Stimulated activated CD4-positive, alpha-beta T cell treated with anti-CD3 and anti-CD28 coated beads, Interleukin-2, amount 100 ng/mL, for 4 hours (primary cell): ENCODE results near the gene UTP4.

Source experiments
- DNase-seq: peaks from one replicate; pipeline ENCODE4 v3.0.0-alpha.2; 2020; ENCODE audit warnings: low read depth

UTP4 gene

GRCh38 chr16:69132424-69133252 is at the start of gene UTP4, which contains the start of gene CHTF8:
UTP4 (plus strand) TSS chr16:69132649; CDS start chr16:69133460, 811 bp downstream.
CHTF8 (minus strand) TSS chr16:69132588; CDS start chr16:69121458, 11,130 bp downstream.
- peak; percentile 86 for DNase-seq

DNA sequence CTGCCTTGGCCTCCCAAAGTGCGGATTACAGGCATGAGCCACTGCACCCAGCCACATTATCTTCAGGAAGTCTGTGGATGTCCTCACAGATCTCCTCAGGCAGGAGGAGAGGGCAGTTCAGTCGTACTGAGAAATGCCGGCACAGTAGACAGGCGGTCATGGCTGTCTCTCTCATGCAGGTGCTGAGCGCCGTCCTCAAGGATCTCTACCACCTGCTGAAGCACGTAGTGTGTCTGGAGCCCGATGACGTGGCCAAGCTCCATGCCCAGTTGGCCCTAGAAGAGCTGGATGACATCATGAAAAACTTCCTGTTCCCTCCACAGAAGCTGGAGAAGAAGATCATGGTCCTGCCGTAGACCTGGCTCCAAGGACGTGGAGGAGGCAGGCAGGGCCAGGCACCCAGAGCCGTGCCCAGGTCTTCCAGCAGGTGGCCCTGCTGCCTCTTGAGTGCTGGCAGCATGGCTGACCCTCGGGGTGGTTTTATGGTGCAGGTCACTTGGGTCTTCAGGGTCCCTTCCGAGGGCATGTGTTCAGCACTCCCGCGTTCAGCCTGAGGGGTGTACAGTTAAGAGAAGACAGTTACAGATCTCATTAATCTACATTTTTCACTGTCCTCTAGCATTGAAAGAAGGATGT is 49.0 kb upstream of the UTP4 start:
- DNase-seq = no peak

- no peak for DNase-seq
Observed at GRCh38 chr16:69084289-69084688, 48.2 kb upstream of the UTP4 start.

DNA sequence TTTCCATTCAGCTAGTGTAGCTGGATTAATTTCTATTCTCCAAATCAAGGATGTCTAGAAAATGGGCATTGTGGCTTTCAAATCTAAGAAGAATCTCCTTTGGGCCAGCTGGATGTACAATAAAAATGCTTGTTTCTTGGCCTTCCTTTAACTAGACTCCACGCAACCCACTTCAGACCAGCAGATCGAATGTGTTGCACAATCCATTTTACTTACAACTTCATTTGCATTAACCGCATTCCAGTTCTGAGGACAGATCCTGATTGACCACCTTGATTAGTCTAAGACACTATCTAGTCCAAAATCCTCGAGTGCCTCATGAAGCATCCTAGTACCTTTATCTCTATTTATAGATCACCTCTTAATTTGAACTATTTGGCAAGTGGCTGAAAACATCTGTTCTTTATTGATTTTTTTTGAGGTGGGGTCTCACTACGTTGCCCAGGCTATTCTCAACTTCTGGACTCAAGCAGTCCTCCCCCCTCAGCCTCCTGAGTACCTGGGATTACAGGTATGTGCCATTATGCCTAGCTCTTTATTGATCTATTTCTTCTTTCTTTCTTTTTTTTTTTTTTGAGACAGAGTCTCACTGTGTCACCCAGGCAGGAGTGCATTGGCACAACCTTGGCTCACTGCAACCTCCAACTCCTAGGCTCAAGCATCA is 47.3 kb upstream of the UTP4 start:
- no peak for DNase-seq

GRCh38 chr16:69087161-69087581 is 45.3 kb upstream of the UTP4 start:
- DNase-seq = no peak

DNA sequence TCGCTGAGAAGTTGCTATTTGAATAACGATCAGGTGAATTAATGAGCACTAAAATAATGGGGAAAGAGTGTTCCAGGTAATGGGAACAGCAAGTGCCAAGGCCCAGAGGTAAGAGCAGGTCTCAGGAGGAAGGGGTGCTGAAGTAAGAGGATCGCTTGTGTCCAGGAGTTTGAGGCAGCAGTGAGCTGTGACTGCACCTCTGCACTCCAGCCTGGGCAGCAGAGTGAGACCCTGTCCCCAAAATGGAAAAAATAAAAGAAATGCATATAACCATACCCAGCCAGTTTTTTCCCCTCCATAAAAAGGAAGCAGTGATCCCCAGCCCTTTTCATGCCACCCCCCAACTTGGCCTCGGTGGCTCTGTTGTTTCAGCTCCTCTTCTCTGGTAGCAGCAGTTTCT is 43.8 kb upstream of the UTP4 start:
- DNase-seq = no peak

- DNase-seq = no peak
Observed at GRCh38 chr16:69089091-69089910, 43.1 kb upstream of the UTP4 start.

DNA sequence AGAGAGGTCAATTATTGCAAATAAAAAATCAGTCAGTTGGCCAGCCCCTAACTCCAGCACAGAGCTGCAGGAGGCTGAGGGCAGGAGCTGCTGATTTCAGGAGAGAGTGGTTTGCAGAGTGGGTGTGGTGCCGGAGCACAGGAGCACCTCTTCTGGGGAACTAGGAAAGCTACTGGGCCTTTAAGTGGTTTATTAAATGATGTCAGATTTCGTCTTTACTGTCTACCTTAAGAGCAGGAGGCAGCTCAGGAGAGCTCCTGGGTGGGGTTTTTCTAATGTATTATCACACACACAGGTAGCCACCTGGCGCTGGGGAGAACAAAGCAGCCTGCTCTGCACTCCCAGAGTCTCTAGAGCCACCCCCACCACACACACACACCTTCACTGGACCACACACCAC is 38.5 kb upstream of the UTP4 start:
- DNase-seq = no peak

DNA sequence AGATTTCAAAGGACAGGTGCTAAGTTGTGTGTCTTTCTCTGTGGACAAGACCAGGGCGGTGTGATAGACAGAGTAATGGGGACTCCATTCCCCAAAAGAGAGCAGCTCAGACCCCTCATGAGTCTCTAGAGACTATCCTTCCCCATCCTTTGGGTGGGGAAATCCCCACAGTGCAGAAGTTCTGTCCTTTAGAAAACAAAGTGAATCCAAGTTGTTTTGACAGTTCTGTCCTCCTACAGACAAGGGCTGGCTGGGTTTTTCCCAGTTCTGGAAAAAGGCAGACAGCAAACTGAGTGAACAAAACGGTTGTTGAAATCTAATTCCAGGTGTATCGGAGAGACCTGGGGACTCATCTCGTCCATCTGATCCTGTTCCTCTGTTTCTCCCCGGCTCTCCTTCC is 37.9 kb upstream of the UTP4 start:
- DNase-seq = no peak

- no peak for DNase-seq
Observed at GRCh38 chr16:69095193-69095592, 37.3 kb upstream of the UTP4 start.

DNA sequence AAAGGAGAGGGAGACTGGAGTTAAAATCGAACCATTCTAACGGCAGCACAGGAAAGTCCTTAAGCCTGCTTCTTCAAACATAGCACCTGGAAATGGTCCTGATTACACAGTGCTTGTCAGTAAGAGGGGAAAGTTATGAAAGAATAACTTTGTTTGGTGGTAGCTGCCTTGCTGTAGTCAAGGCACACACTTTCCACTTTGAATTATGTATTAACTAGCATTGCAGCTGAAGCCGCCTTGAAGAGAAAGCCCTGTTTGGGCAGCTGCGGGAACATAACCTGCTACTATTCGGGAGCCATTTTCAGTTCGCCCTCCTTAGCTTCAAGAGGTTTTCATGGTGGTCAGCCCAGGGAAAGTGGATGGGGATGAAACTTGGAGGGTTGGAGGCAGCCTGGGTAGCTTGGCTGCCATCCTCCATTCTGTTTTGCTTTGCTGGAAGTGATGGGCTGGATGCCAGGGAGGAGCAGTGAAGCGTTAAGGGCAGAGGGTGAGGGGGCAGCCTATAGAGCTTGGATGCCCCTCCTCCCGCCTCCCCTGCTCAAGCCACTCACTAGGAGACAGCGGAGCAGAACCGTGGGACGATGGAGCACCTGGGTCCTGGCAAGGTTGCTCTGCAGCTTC is 32.3 kb upstream of the UTP4 start:
- no peak for DNase-seq

- no peak for DNase-seq
Observed at GRCh38 chr16:69105501-69106361, 26.7 kb upstream of the UTP4 start, which contains the start of gene HAS3. HAS3 (plus strand) TSS chr16:69105653; CDS start chr16:69109396, 3,743 bp downstream.

DNA sequence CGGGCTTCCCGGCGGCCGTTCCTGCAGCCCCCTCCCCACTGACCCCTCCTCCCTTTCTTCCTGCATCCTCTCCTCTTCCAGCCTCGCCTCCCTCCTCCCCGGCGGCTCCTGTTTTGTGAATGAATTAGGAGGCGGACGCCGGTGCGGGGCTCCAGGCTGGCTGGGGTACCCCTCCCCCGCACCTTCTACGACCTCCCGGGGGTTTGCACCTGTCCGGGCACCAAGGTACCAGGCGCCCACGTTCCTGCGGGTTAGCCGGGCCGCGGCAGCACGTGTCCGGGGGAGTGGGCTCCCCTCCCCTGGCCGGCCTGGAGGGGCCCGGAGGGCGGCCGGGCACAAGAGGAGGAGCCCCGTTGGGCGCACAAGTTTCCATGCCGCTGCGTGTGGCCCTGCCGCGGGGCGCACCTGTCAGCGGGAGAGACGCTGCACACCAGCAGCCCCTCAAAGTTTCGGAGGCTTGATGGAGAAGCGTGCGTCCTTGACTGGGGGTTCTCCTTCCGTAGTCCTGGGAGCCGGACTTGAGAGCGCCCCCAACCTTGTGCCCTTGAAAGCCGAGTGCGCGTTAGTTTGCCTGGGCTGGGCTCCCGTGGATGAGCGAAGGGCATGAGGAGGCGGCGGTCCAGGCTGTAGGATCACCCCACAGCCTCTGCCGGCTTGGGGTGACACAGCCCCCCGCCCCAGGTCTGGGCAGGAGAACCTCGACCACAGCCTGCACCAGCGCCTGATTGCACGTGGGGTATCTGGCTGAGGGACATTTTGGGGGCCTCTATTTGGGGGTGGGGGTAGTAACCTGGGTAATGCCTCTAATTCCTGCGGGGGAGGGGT is 25.7 kb upstream of the UTP4 start:
- no peak for DNase-seq

GRCh38 chr16:69107316-69107962 is 25.0 kb upstream of the UTP4 start:
- DNase-seq = no peak

GRCh38 chr16:69108064-69108904 is 24.2 kb upstream of the UTP4 start:
- no peak for DNase-seq

DNA sequence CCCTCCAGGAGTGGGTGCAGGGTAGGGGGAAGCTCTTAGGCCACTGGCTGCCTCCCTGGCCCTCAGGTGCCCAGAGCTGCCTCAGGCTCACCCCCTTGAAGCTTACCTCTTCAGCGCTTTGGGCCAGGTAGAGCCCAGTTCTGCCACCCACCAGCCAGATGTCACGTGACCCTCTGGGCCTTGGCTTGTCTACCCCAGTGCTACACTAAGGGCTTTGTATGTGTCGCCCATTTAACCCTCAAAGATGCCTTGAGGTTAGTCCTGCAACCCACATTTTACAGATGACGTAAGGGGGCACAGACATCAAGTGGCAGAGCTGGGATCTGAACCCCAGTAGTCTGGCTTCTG is 23.6 kb upstream of the UTP4 start:
- no peak for DNase-seq

DNA sequence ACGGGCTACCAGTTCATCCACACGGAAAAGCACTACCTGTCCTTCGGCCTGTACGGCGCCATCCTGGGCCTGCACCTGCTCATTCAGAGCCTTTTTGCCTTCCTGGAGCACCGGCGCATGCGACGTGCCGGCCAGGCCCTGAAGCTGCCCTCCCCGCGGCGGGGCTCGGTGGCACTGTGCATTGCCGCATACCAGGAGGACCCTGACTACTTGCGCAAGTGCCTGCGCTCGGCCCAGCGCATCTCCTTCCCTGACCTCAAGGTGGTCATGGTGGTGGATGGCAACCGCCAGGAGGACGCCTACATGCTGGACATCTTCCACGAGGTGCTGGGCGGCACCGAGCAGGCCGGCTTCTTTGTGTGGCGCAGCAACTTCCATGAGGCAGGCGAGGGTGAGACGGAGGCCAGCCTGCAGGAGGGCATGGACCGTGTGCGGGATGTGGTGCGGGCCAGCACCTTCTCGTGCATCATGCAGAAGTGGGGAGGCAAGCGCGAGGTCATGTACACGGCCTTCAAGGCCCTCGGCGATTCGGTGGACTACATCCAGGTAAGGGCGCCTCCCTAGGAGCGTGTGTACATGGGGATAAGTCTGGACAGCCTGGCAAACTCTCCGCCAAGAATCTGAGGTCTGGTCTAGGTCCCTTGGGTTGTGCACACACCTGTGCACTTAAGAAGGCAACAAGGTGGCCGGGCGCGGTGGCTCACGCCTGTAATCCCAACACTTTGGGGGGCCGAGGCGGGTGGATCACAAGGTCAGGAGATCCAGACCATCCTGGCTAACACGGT is 22.8 kb upstream of the UTP4 start:
- DNase-seq = no peak
